Calu3 (cell line): ENCODE data around the gene ABCF2. TPM values are rescaled to one million over a fixed set of nuclear protein-coding genes. Genes with fewer than 3 reads are reported as not detected.

Source experiments
- BruUV-seq: library from RNA; stranded (reverse); fragments of 400-500 nt; replicated peaks from 2 replicates; lab custom pipeline; 2021; lab: Mats Ljungman, UMichigan
- CTCF ChIA-PET: fragments of 300-600 bp; sonication (Branson Sonifier 250); formaldehyde crosslinking; loops from one replicate; lab custom pipeline; 2022; ENCODE audit warnings: antibody characterized with exemption; lab: Charles Lee
- DNase-seq: peaks from one replicate; pipeline ENCODE4 v3.0.0; 2022
- H3K27ac Mint-ChIP-seq: one replicate; pipeline ENCODE4 v1.8.0; 2022; ENCODE audit warnings: mixed read lengths; ENCODE audit not compliant: unreplicated experiment
- H3K27me3 Mint-ChIP-seq: one replicate; pipeline ENCODE4 v1.8.0; 2022; ENCODE audit warnings: mixed read lengths; ENCODE audit not compliant: unreplicated experiment
- H3K36me3 Mint-ChIP-seq: one replicate; pipeline ENCODE4 v1.8.0; 2022; ENCODE audit warnings: mild to moderate bottlenecking, moderate library complexity, mixed read lengths; ENCODE audit not compliant: insufficient read depth, unreplicated experiment
- H3K4me1 Mint-ChIP-seq: one replicate; pipeline ENCODE4 v1.8.0; 2022; ENCODE audit warnings: mild to moderate bottlenecking, low read depth, mixed read lengths; ENCODE audit not compliant: unreplicated experiment
- H3K4me3 Mint-ChIP-seq: one replicate; pipeline ENCODE4 v1.8.0; 2022; ENCODE audit warnings: mild to moderate bottlenecking, low read depth, moderate library complexity, mixed read lengths; ENCODE audit not compliant: unreplicated experiment
- H3K9me3 Mint-ChIP-seq: one replicate; pipeline ENCODE4 v1.8.0; 2022; ENCODE audit warnings: low read depth, mixed read lengths; ENCODE audit not compliant: unreplicated experiment
- intact Hi-C: fragments of 100-400 bp; cut with micrococcal nuclease; formaldehyde crosslinking; loops from one replicate; pipeline ENCODE4 v1.10.0; 2022; ENCODE audit not compliant: unreplicated experiment
- total RNA-seq: library from RNA; stranded (reverse); gene quantifications from 2 replicates; pipeline ENCODE4 v1.2.3, GENCODE V29; 2022
- TF ChIP-seq, protein P1 (sequence below): fragments of 200-600 bp; IDR thresholded peaks from one replicate; pipeline ENCODE4 v1.8.0; 2022; ENCODE audit warnings: antibody characterized with exemption; ENCODE audit not compliant: unreplicated experiment

ABCF2 gene
- total RNA-seq, 1 experiment from 2014 or later = 49.7 TPM

DNA sequence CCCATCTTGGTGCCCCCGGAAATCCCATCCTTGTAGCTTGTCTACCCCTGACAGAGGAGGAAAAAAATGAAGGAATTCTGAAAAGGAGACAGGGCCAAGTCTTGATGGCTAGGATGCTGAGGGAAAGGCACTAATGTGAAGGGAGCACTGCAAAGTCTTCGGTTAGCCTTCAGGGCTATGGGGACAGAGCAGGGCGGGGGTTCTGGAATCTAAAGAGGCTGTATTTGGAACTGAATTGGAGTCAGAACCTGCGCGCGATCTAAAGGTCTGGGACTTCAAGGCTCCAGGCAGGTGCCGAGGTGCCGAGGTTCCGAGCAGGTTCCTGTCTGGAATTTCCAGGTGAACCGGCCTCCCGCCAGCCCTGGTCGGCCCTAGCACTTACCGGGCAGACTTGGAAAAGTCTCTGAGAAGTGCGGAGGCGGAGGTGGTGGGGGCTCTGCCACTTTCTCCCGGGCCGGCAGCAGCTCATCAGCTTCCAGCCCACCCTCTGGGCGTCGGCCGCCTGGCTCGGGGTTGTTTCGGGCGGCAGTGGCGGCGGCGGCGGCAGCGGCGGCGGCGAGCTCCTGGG, 60.3 kb downstream of the ABCF2 start:
- intact Hi-C loops = no loop called here
- no peak for DNase-seq
- CTCF ChIA-PET = interaction anchor here (0.5 to 1.5 kb wide), 3 partner anchors 17 to 165 kb away, joined by 3 to 6 read pairs (median 6); no protein-coding TSS in a partner anchor
- BruUV-seq = no TSS peak
- no peaks in the 10 kb centered on the region for H3K9me3 Mint-ChIP-seq
- peaks cover 40% of the 10 kb centered on the region for H3K27me3 Mint-ChIP-seq
- no peaks in the 10 kb centered on the region for H3K36me3 Mint-ChIP-seq
- no peak overlapping the region for H3K27ac Mint-ChIP-seq
- peaks cover 11% of the 10 kb centered on the region for H3K4me1 Mint-ChIP-seq
- TF ChIP-seq, protein P1, sequence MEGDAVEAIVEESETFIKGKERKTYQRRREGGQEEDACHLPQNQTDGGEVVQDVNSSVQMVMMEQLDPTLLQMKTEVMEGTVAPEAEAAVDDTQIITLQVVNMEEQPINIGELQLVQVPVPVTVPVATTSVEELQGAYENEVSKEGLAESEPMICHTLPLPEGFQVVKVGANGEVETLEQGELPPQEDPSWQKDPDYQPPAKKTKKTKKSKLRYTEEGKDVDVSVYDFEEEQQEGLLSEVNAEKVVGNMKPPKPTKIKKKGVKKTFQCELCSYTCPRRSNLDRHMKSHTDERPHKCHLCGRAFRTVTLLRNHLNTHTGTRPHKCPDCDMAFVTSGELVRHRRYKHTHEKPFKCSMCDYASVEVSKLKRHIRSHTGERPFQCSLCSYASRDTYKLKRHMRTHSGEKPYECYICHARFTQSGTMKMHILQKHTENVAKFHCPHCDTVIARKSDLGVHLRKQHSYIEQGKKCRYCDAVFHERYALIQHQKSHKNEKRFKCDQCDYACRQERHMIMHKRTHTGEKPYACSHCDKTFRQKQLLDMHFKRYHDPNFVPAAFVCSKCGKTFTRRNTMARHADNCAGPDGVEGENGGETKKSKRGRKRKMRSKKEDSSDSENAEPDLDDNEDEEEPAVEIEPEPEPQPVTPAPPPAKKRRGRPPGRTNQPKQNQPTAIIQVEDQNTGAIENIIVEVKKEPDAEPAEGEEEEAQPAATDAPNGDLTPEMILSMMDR = no peak
- H3K4me3 Mint-ChIP-seq = peak overlapping the region; percentile 60

Other genes with a start within 250 kb of the ABCF2 start
- gene KCNH2, start 248.9 kb downstream of the ABCF2 start, total RNA-seq = 0.45 and 0.66 TPM in 2 replicates
- 0.71 and 1.1 TPM in 2 replicates for gene NOS3, start 236.2 kb downstream of the ABCF2 start, total RNA-seq
- gene ATG9B, start 202.7 kb downstream of the ABCF2 start, total RNA-seq = 7.9 and 17.7 TPM in 2 replicates
- 40.2 and 42.3 TPM in 2 replicates for gene ABCB8, start 198.8 kb downstream of the ABCF2 start, total RNA-seq
- 11.7 and 13.6 TPM in 2 replicates for gene ASIC3, start 178.7 kb downstream of the ABCF2 start, total RNA-seq
- 23.5 and 24.6 TPM in 2 replicates for gene CDK5, start 169.3 kb downstream of the ABCF2 start, total RNA-seq
- 194 and 209 TPM in 2 replicates for gene SLC4A2, start 167.6 kb downstream of the ABCF2 start, total RNA-seq
- 113 and 121 TPM in 2 replicates for gene FASTK, start 146.4 kb downstream of the ABCF2 start, total RNA-seq
- 49.9 and 51.2 TPM in 2 replicates for gene TMUB1, start 143.7 kb downstream of the ABCF2 start, total RNA-seq
- 67.4 and 73.4 TPM in 2 replicates for gene AGAP3, start 140.7 kb downstream of the ABCF2 start, total RNA-seq
- not detected in 2 replicates for gene GBX1, start 59.5 kb downstream of the ABCF2 start, total RNA-seq
- gene ASB10, start 40.0 kb downstream of the ABCF2 start, total RNA-seq = not detected in 2 replicates
- not detected in 2 replicates for gene H2BK1, start 16.7 kb downstream of the ABCF2 start, total RNA-seq
- gene CHPF2, start 5.3 kb upstream of the ABCF2 start, total RNA-seq = 48.1 and 51.3 TPM in 2 replicates
- gene SMARCD3, start 21.5 kb upstream of the ABCF2 start, total RNA-seq = 2.3 and 4.1 TPM in 2 replicates
- 56.2 and 69.2 TPM in 2 replicates for gene NUB1, start 114.6 kb upstream of the ABCF2 start, total RNA-seq
- not detected in 2 replicates for gene WDR86, start 182.8 kb upstream of the ABCF2 start, total RNA-seq
- gene CRYGN, start 212.9 kb upstream of the ABCF2 start, total RNA-seq = not detected in 2 replicates